GM21576 (cell line): Measurements from ENCODE around the gene PRPSAP2.
"Not testable (repeated sequence)": the region's sequence is repeated elsewhere in the genome, so short reads cannot be mapped to it uniquely, and the experiment has no call there.

ENCODE experiments used
- ATAC-seq: cut with Tn5 transposase; IDR thresholded peaks from one replicate; pipeline ENCODE4 v1.9.1; 2021; ENCODE audit warnings: mild to moderate bottlenecking, moderate library complexity; ENCODE audit not compliant: unreplicated experiment

Gene PRPSAP2

GRCh38 chr17:18857864-18858566 is at the start of gene PRPSAP2:
Gene PRPSAP2, plus strand, starts transcription at chr17:18858131. Its CDS starts 7,703 bp downstream, at chr17:18865834.
- ATAC-seq = peak; percentile 48

- ATAC-seq = not testable (repeated sequence)
These were observed 42.0 kb upstream of the PRPSAP2 start for GRCh38 chr17:18815924-18816323.

- ATAC-seq = not testable (repeated sequence)
These were observed 41.2 kb upstream of the PRPSAP2 start for GRCh38 chr17:18816489-18817371.

- not testable (repeated sequence) for ATAC-seq
These were observed 36.5 kb upstream of the PRPSAP2 start for GRCh38 chr17:18821430-18821829.

GRCh38 chr17:18827613-18828012 is 30.3 kb upstream of the PRPSAP2 start:
- not testable (repeated sequence) for ATAC-seq

GRCh38 chr17:18848501-18848900 is 9.4 kb upstream of the PRPSAP2 start:
- ATAC-seq = no peak

GRCh38 chr17:18850679-18851078 is 7.3 kb upstream of the PRPSAP2 start:
- no peak for ATAC-seq

GRCh38 chr17:18851201-18851600 is 6.7 kb upstream of the PRPSAP2 start:
- no peak for ATAC-seq

- no peak for ATAC-seq
These were observed 3.0 kb upstream of the PRPSAP2 start for GRCh38 chr17:18854956-18855355.

- ATAC-seq = peak; percentile 66
These were observed 1.9 kb upstream of the PRPSAP2 start for GRCh38 chr17:18855831-18856569.

- no peak for ATAC-seq
These were observed 1.4 kb upstream of the PRPSAP2 start for GRCh38 chr17:18856570-18856915.

- ATAC-seq = no peak
These were observed 775 bp downstream of the PRPSAP2 start for GRCh38 chr17:18858567-18859245.

- ATAC-seq = no peak
These were observed 1.3 kb downstream of the PRPSAP2 start for GRCh38 chr17:18859256-18859655.

- ATAC-seq = peak; percentile 35
These were observed 2.4 kb downstream of the PRPSAP2 start for GRCh38 chr17:18860161-18860972.

GRCh38 chr17:18862011-18862410 is 4.1 kb downstream of the PRPSAP2 start:
- ATAC-seq = no peak

GRCh38 chr17:18864996-18865395 is 7.1 kb downstream of the PRPSAP2 start:
- ATAC-seq = not testable (repeated sequence)

- ATAC-seq = no peak
These were observed 9.2 kb downstream of the PRPSAP2 start for GRCh38 chr17:18866866-18867813.

GRCh38 chr17:18877104-18877645 is 19.2 kb downstream of the PRPSAP2 start:
- no peak for ATAC-seq
